ENCODE measurements around the gene RUNX1. TPM values are rescaled to one million over a fixed set of nuclear protein-coding genes. Genes with fewer than 3 reads are reported as not detected.

Gene RUNX1
- polyA plus RNA-seq, 3 donors = 6.2 to 49.7 (median 8.7) TPM

GRCh38 chr21:34989337-34990151 lies 59.6 kb downstream of the RUNX1 start:
- no peak overlapping the region for H3K4me3 Mint-ChIP-seq
- Histone ChIP-seq H2AFZ (ENCODE audit: insufficient read depth, low read depth, low read length, poor library complexity, severe bottlenecking) (no peak overlapping the region), H3K4me2 (replicated peaks; ENCODE audit: extremely low read depth, low read length, poor library complexity, severe bottlenecking) (no peak overlapping the region), H3K4me3 (replicated peaks in 1 of 3; ENCODE audit: low read depth in 2 of 3, low read length in 3 of 3) (no peak overlapping the region), H4K20me1 (ENCODE audit: insufficient read depth, low read length) (peaks cover 100% of the 10 kb centered on the region), H3K79me2 (ENCODE audit: insufficient read depth, low read length) (peaks cover 99% of the 10 kb centered on the region), H3K36me3 (replicated peaks in 1 of 2; ENCODE audit: control insufficient read depth in 1 of 2, insufficient read depth in 2 of 2, low read length in 2 of 2) (peaks cover 2 to 34% of the 10 kb centered on the region in 2 donors), H3K27ac (ENCODE audit: low read depth in 1 of 2, low read length in 2 of 2) (no peak overlapping the region), H3K9ac (ENCODE audit: insufficient read depth, low read length, poor library complexity, severe bottlenecking) (no peak overlapping the region), H3K27me3 (ENCODE audit: control insufficient read depth in 2 of 2, insufficient read depth in 2 of 2, low read length in 2 of 2) (no peaks in the 10 kb centered on the region), H3K4me1 (ENCODE audit: control insufficient read depth in 1 of 2, insufficient read depth in 2 of 2, low read length in 2 of 2) (peaks cover 18 to 31% of the 10 kb centered on the region in 2 donors), H3K9me3 (replicated peaks in 1 of 2; ENCODE audit: control insufficient read depth in 1 of 2, insufficient read depth in 1 of 2, low read length in 2 of 2) (no peaks in the 10 kb centered on the region)
- H3K9me3 Mint-ChIP-seq = no peaks in the 10 kb centered on the region
- intact Hi-C loops (cut with micrococcal nuclease) = loop anchor here in 1 of 2 donors (5.0 kb wide), 2 partner anchors 52 to 82 kb away; no protein-coding TSS in a partner anchor
- H3K27ac Mint-ChIP-seq = peak overlapping the region in 1 of 7 donors; percentile 23
- H3K27me3 Mint-ChIP-seq (ENCODE audit: low read depth in 3 of 3) = no peaks in the 10 kb centered on the region
- peaks cover 34 to 40% of the 10 kb centered on the region in 2 donors for H3K36me3 Mint-ChIP-seq
- no peak for TF ChIP-seq CTCF (IDR thresholded peaks at IDR 0.05)
- 67% methylated on average over 2 of the region's 6 CpGs for WGBS (ENCODE audit: insufficient coverage)
- DNase-seq = no peak
- H3K4me1 Mint-ChIP-seq = peaks cover 59% of the 10 kb centered on the region

DNA sequence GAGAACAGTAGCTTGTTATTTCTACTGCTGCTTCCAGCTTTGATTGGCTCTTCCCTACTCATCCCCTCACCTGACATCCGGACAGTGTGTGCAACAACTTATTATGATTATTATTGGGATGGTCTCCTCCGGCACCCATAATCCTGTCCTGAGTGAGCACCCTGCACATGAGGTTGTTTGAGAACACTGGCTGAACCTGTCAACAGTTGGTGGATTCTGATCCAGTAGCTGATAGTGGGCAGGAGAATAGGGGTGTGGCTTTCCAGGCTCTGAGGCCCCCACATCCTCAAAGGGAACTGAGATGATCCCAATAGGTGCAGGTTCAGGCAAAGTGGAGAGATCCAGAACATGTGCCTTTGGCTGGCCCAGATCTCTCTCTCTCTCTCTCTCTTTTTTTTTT lies 60.5 kb downstream of the RUNX1 start:
- no peak for TF ChIP-seq CTCF (IDR thresholded peaks at IDR 0.05)
- Histone ChIP-seq H3K9me3 (replicated peaks in 1 of 2; ENCODE audit: control insufficient read depth in 1 of 2, insufficient read depth in 1 of 2, low read length in 2 of 2) (no peaks in the 10 kb centered on the region), H3K4me2 (replicated peaks; ENCODE audit: extremely low read depth, low read length, poor library complexity, severe bottlenecking) (no peak overlapping the region), H3K4me1 (ENCODE audit: control insufficient read depth in 1 of 2, insufficient read depth in 2 of 2, low read length in 2 of 2) (peaks cover 24 to 37% of the 10 kb centered on the region in 2 donors), H4K20me1 (ENCODE audit: insufficient read depth, low read length) (peaks cover 100% of the 10 kb centered on the region), H3K36me3 (replicated peaks in 1 of 2; ENCODE audit: control insufficient read depth in 1 of 2, insufficient read depth in 2 of 2, low read length in 2 of 2) (peaks cover 2 to 34% of the 10 kb centered on the region in 2 donors), H3K27ac (ENCODE audit: low read depth in 1 of 2, low read length in 2 of 2) (peak overlapping the region in 1 of 2 donors; percentile 2), H3K27me3 (ENCODE audit: control insufficient read depth in 2 of 2, insufficient read depth in 2 of 2, low read length in 2 of 2) (no peaks in the 10 kb centered on the region), H2AFZ (ENCODE audit: insufficient read depth, low read depth, low read length, poor library complexity, severe bottlenecking) (no peak overlapping the region), H3K9ac (ENCODE audit: insufficient read depth, low read length, poor library complexity, severe bottlenecking) (no peak overlapping the region), H3K79me2 (ENCODE audit: insufficient read depth, low read length) (peaks cover 99% of the 10 kb centered on the region), H3K4me3 (replicated peaks in 1 of 3; ENCODE audit: low read depth in 2 of 3, low read length in 3 of 3) (no peak overlapping the region)
- Mint-ChIP-seq H3K27me3 (ENCODE audit: low read depth in 3 of 3) (peaks cover 0 to 3% (median 0%) of the 10 kb centered on the region in 3 donors), H3K9me3 (no peaks in the 10 kb centered on the region), H3K36me3 (peaks cover 39 to 42% of the 10 kb centered on the region in 2 donors), H3K27ac (peak overlapping the region in 4 of 7 donors; percentile 2 to 31 (median 6)), H3K4me1 (peaks cover 68% of the 10 kb centered on the region), H3K4me3 (no peak overlapping the region)
- DNase-seq = no peak
- no CpG with 5 or more reads among the region's 2 CpGs for WGBS (ENCODE audit: insufficient coverage)
- intact Hi-C loops (cut with micrococcal nuclease) = loop anchor here in 1 of 2 donors (5.0 kb wide), 2 partner anchors 51 to 81 kb away; no protein-coding TSS in a partner anchor
